Uterus (tissue), 4 donors: ENCODE results near the gene TBC1D2B. TPM values are rescaled to one million over a fixed set of nuclear protein-coding genes. Genes with fewer than 3 reads are reported as not detected.

Experiments
- DNase-seq, 2 donors: peaks; one replicate each; pipeline ENCODE4 v3.0.0-alpha.2; 2019 to 2020
- H3K27ac ChIP-seq, 2 donors: fragments of 200-600 bp; sonication (generic); 1 replicate in 1 of 2; 2 replicates in 1 of 2; pipeline ENCODE4 v1.5.1; 2016 to 2018
- H3K27me3 ChIP-seq, 2 donors: fragments of 200-600 bp; sonication (generic); one replicate each; pipeline ENCODE4 v1.5.1; 2018 to 2019; ENCODE audit warnings: control low read depth in 1 of 2
- H3K36me3 ChIP-seq, 2 donors: fragments of 200-600 bp; sonication (generic); one replicate each; pipeline ENCODE4 v1.5.1; 2019; ENCODE audit warnings: control low read depth in 1 of 2
- H3K4me1 ChIP-seq, 2 donors: fragments of 200-600 bp; sonication (generic); one replicate each; pipeline ENCODE4 v1.5.1; 2018 to 2019; ENCODE audit warnings: control low read depth in 1 of 2
- H3K4me3 ChIP-seq, 2 donors: fragments of 200-600 bp; sonication (generic); 1 replicate in 1 of 2; 2 replicates in 1 of 2; pipeline ENCODE4 v1.5.1; 2018 to 2019; ENCODE audit warnings: mild to moderate bottlenecking in 1 of 2
- H3K9me3 ChIP-seq, 2 donors: fragments of 200-600 bp; sonication (generic); one replicate each; pipeline ENCODE4 v1.5.1; 2019; ENCODE audit warnings: control low read depth in 1 of 2
- CTCF ChIP-seq, 4 experiments: fragments of 200-600 bp in 2 of 4; fragments of 450-650 bp in 2 of 4; sonication (generic) in 2 of 4; IDR thresholded peaks; one replicate each; pipeline ENCODE4 v1.5.1; 2016 to 2019; ENCODE audit warnings: antibody characterized with exemption in 4 of 4, mild to moderate bottlenecking in 2 of 4, moderate library complexity in 1 of 4
- POLR2A ChIP-seq, 2 donors: fragments of 450-650 bp; IDR thresholded peaks; one replicate each; pipeline ENCODE4 v1.6.1; 2016; ENCODE audit warnings: antibody characterized with exemption in 2 of 2, mild to moderate bottlenecking in 1 of 2, moderate library complexity in 1 of 2
- intact Hi-C: fragments of 100-400 bp; cut with DNase I; formaldehyde crosslinking; loops from one replicate; pipeline ENCODE4 v1.15.1; 2023; ENCODE audit warnings: low total_unique reads
- total RNA-seq, 4 donors: library from RNA; depleted of rRNA in 3 of 4; stranded (reverse); fragments of >200 nt in 3 of 4; gene quantifications; one replicate each; pipeline versions ENCODE4 v1.1.0 to v1.2.4, GENCODE V29; 2014 to 2023
- donor health status: DM: yes; HTN: yes; CAD: no.

Gene TBC1D2B
- total RNA-seq, 4 donors from 2014 or later: 27.7 to 89.0 (median 57.9) TPM

DNA sequence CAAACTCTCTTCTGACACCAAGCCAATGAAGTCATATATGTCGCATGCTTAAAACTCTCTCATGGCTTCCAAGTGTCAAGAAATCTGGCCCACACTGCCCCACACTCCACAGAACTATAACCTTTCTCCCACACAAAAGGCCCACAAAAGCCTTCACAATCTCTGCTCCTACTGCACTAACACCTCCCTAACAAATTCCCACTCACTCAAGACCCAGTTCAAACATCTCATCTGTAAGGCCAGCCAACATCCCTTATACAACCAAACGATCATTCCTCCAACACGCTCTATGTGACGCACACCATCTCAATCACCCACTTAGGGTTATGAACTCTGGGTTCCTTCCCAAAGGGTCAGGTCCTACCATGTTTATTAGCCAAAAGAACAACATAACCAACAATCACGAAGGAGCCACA is 13.5 kb downstream of the TBC1D2B start:
- Histone ChIP-seq H3K4me3 (no peak overlapping the region), H3K27me3 (no peaks in the 10 kb centered on the region), H3K36me3 (no peaks in the 10 kb centered on the region), H3K27ac (peak overlapping the region; percentile 82 to 92), H3K4me1 (peaks cover 26 to 36% of the 10 kb centered on the region in 2 donors), H3K9me3 (no peaks in the 10 kb centered on the region)
- intact Hi-C loops: no loop called here
- no peak for TF ChIP-seq CTCF (IDR thresholded peaks at IDR 0.05)
- TF ChIP-seq POLR2A (IDR thresholded peaks at IDR 0.05): no peak
- no peak for DNase-seq

DNA sequence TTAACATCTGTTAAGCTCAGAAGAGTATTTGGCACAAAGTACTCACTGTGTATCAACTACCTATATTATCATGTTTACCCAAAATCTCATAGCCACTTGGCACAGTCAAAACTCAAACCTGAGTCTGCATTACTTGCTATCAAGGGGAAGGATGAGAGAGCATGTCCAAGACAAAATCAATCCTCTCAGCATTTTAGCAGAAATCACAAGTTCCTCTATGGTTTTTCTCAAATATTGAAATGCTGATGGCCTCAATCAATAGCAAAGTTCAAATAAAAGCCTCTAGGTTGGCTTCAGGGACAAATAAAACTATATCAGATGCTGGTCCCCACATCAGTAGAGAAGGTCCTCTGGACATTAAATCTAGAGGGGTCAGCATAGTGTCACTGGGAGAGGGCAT is 14.3 kb downstream of the TBC1D2B start:
- intact Hi-C loops: no loop called here
- H3K27ac ChIP-seq: peak overlapping the region; percentile 82 to 92

DNA sequence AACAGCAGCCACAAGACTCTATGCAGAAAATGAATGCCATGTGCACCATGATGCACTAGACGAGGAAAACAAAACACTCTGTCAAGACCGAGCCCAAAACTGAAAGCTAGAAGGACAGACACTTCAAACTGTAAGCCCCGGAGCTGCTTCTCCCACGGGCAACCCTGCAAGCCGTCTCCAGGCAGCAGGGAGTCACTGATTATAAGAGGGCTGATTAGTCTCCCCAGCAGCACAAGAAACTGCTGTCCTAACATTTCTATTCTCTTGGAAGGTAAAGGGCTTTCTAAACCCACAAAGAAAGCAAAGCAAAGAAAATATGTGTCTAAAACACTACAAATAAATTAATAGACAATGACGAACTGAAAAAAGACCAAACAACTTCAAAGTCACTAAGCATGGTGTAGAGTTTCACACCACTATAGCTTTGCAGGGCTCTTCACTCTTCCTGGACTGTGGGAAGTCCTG is 15.5 kb downstream of the TBC1D2B start:
- H3K9me3 ChIP-seq: no peaks in the 10 kb centered on the region
- H3K4me3 ChIP-seq: peak overlapping the region in 1 of 2 donors; percentile 14
- H3K27ac ChIP-seq: peak overlapping the region; percentile 82 to 92
- no peak for TF ChIP-seq CTCF (IDR thresholded peaks at IDR 0.05)
- H3K36me3 ChIP-seq: no peaks in the 10 kb centered on the region
- DNase-seq: no peak
- intact Hi-C loops: no loop called here
- H3K4me1 ChIP-seq: peaks cover 19 to 24% of the 10 kb centered on the region in 2 donors
- H3K27me3 ChIP-seq: no peaks in the 10 kb centered on the region

More for the DNA sequence above, 14.3 kb downstream of the TBC1D2B start:
- DNase-seq: no peak
- Histone ChIP-seq H3K9me3 (no peaks in the 10 kb centered on the region), H3K4me1 (peaks cover 20 to 29% of the 10 kb centered on the region in 2 donors), H3K36me3 (no peaks in the 10 kb centered on the region), H3K4me3 (no peak overlapping the region), H3K27me3 (no peaks in the 10 kb centered on the region)
- no peak for TF ChIP-seq CTCF (IDR thresholded peaks at IDR 0.05)
- TF ChIP-seq POLR2A (IDR thresholded peaks at IDR 0.05): no peak

DNA sequence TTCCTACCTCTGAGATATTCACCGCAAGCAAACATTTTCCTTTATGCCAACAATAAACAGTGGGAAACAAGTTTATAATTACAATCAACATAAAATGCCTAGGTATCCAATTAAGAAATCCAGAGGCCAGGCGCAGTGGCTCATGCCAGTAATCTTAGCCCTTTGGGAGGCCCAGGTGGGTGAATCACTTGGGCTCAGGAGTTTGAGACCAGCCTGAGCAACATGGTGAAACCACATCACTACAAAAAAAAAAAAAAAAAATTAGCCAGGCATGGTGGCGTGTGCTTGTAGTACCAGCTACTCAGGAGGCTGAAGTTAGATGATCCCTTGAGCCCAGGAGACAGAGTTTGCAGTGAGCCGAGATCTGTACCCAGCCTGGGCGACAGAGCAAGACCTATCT is 17.3 kb downstream of the TBC1D2B start:
- peaks cover 7 to 26% of the 10 kb centered on the region in 2 donors for H3K4me1 ChIP-seq
- intact Hi-C loops: no loop called here
- no peaks in the 10 kb centered on the region for H3K9me3 ChIP-seq
- H3K36me3 ChIP-seq: no peaks in the 10 kb centered on the region
- H3K27me3 ChIP-seq: no peaks in the 10 kb centered on the region
- H3K4me3 ChIP-seq: no peak overlapping the region
- H3K27ac ChIP-seq: peak overlapping the region; percentile 82 to 92
- TF ChIP-seq POLR2A (IDR thresholded peaks at IDR 0.05) (no peak), CTCF (IDR thresholded peaks at IDR 0.05) (no peak)
- DNase-seq: no peak

DNA sequence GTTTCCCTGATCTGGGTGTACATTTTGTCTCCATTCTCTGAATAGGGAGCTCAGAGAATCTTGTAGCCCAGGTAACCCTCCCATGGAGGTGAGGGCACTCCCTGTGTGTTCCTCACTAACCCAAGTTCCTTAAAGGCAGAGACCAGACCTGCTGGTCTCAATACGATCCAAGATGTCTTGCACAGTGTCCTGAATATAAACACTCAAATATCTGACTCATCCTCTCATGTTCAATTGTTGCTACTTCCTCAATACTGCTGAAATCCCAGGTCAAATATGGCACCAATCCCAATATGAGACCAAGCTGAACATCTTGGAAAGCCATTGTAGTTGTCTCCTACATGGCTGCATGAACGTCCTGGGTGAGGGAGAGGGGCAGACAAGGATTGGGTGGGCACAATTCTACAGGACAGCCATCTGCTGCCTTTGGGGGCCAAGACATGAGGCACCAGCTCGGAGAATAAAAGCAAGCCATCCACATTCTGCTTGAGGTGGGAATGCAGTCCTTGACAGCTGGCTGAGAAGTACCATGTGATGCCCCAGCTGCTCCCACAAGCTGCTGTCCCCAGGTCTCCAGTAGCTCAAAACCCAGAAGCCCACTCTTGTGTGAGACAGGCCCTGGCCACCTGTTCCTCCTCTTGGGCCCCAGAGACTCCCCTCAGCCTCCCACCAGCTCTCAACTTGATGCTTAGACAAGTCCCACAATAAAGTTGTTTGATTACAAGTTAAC is 18.2 kb downstream of the TBC1D2B start:
- peaks cover 4 to 26% of the 10 kb centered on the region in 2 donors for H3K4me1 ChIP-seq
- TF ChIP-seq CTCF (IDR thresholded peaks at IDR 0.05): no peak
- no peak for TF ChIP-seq POLR2A (IDR thresholded peaks at IDR 0.05)
- H3K27me3 ChIP-seq: no peaks in the 10 kb centered on the region
- no peak for DNase-seq
- H3K27ac ChIP-seq: peak overlapping the region; percentile 82 to 92
- H3K36me3 ChIP-seq: no peaks in the 10 kb centered on the region
- no peaks in the 10 kb centered on the region for H3K9me3 ChIP-seq
- intact Hi-C loops: no loop called here
- H3K4me3 ChIP-seq: no peak overlapping the region
